Central memory CD8-positive, alpha-beta T cell (primary cell): ENCODE results near the gene CSNK1G3.
A peak's percentile ranks its signal among the peaks of the same experiment; 100 is the strongest.

Experiments used
- ATAC-seq: fragments of 150-1000 bp; cut with Tn5 transposase; replicated peaks from 2 replicates; pipeline ENCODE4 v1.10.0; 2022; ENCODE audit warnings: mild to moderate bottlenecking, moderate FRiP score, moderate number of reproducible peaks; ENCODE audit not compliant: poor library complexity, severe bottlenecking; ENCODE audit errors: extremely low read depth
- DNase-seq, 2 donors: peaks; one replicate each; pipeline ENCODE4 v3.0.0; 2021; ENCODE audit warnings: low spot score in 2 of 2
- H3K27ac Mint-ChIP-seq: one replicate; pipeline ENCODE4 v1.8.0; 2022; ENCODE audit warnings: low read depth, mild to moderate bottlenecking, moderate library complexity, mixed read lengths
- H3K27me3 Mint-ChIP-seq: one replicate; pipeline ENCODE4 v1.8.0; 2022; ENCODE audit warnings: mixed read lengths
- H3K36me3 Mint-ChIP-seq: one replicate; pipeline ENCODE4 v1.8.0; 2022; ENCODE audit warnings: mild to moderate bottlenecking, moderate library complexity, mixed read lengths; ENCODE audit not compliant: insufficient read depth
- H3K4me1 Mint-ChIP-seq: one replicate; pipeline ENCODE4 v1.8.0; 2022; ENCODE audit warnings: mixed read lengths
- H3K4me3 Mint-ChIP-seq: one replicate; pipeline ENCODE4 v1.8.0; 2022; ENCODE audit warnings: mild to moderate bottlenecking, moderate library complexity, mixed read lengths
- H3K9me3 Mint-ChIP-seq: one replicate; pipeline ENCODE4 v1.8.0; 2022; ENCODE audit warnings: mixed read lengths

CSNK1G3 gene

GRCh38 chr5:123639244-123639643 is 127.3 kb downstream of the CSNK1G3 start:
- no peaks in the 10 kb centered on the region for H3K4me1 Mint-ChIP-seq
- no peaks in the 10 kb centered on the region for H3K36me3 Mint-ChIP-seq
- ATAC-seq (no peak), DNase-seq (no peak)
- H3K27me3 Mint-ChIP-seq = peaks cover 36% of the 10 kb centered on the region
- H3K27ac Mint-ChIP-seq = no peak overlapping the region
- H3K9me3 Mint-ChIP-seq = peaks cover 5% of the 10 kb centered on the region
- H3K4me3 Mint-ChIP-seq = no peak overlapping the region

GRCh38 chr5:123645024-123645603 is 133.1 kb downstream of the CSNK1G3 start:
- Mint-ChIP-seq H3K9me3 (no peaks in the 10 kb centered on the region), H3K27ac (no peak overlapping the region), H3K4me3 (no peak overlapping the region), H3K4me1 (no peaks in the 10 kb centered on the region), H3K27me3 (peaks cover 57% of the 10 kb centered on the region), H3K36me3 (peaks cover 3% of the 10 kb centered on the region)
- ATAC-seq = no peak
- DNase-seq = no peak

GRCh38 chr5:123647066-123647465 is 135.1 kb downstream of the CSNK1G3 start:
- H3K4me3 Mint-ChIP-seq = no peak overlapping the region
- no peak for ATAC-seq
- H3K4me1 Mint-ChIP-seq = no peaks in the 10 kb centered on the region
- H3K36me3 Mint-ChIP-seq = peaks cover 3% of the 10 kb centered on the region
- H3K9me3 Mint-ChIP-seq = no peaks in the 10 kb centered on the region
- no peak for DNase-seq
- peaks cover 40% of the 10 kb centered on the region for H3K27me3 Mint-ChIP-seq
- H3K27ac Mint-ChIP-seq = no peak overlapping the region

GRCh38 chr5:123651234-123651633 is 139.3 kb downstream of the CSNK1G3 start:
- Mint-ChIP-seq H3K4me1 (no peaks in the 10 kb centered on the region), H3K4me3 (no peak overlapping the region), H3K9me3 (no peaks in the 10 kb centered on the region), H3K27me3 (peaks cover 47% of the 10 kb centered on the region), H3K36me3 (no peaks in the 10 kb centered on the region), H3K27ac (no peak overlapping the region)
- DNase-seq = no peak
- no peak for ATAC-seq

GRCh38 chr5:123659011-123659410 is 147.0 kb downstream of the CSNK1G3 start:
- H3K27me3 Mint-ChIP-seq = peaks cover 41% of the 10 kb centered on the region
- no peaks in the 10 kb centered on the region for H3K9me3 Mint-ChIP-seq
- H3K4me3 Mint-ChIP-seq = no peak overlapping the region
- DNase-seq = no peak
- ATAC-seq = no peak
- H3K27ac Mint-ChIP-seq = no peak overlapping the region
- H3K36me3 Mint-ChIP-seq = no peaks in the 10 kb centered on the region
- no peaks in the 10 kb centered on the region for H3K4me1 Mint-ChIP-seq

GRCh38 chr5:123659495-123659894 is 147.5 kb downstream of the CSNK1G3 start:
- Mint-ChIP-seq H3K36me3 (no peaks in the 10 kb centered on the region), H3K9me3 (no peaks in the 10 kb centered on the region), H3K4me3 (no peak overlapping the region), H3K4me1 (no peaks in the 10 kb centered on the region), H3K27ac (no peak overlapping the region), H3K27me3 (peaks cover 36% of the 10 kb centered on the region)
- DNase-seq = no peak
- ATAC-seq = no peak

GRCh38 chr5:123664961-123665360 is 153.0 kb downstream of the CSNK1G3 start:
- ATAC-seq = no peak
- no peak overlapping the region for H3K27ac Mint-ChIP-seq
- peaks cover 6% of the 10 kb centered on the region for H3K4me1 Mint-ChIP-seq
- H3K4me3 Mint-ChIP-seq = no peak overlapping the region
- DNase-seq = no peak
- peaks cover 2% of the 10 kb centered on the region for H3K36me3 Mint-ChIP-seq
- H3K27me3 Mint-ChIP-seq = peaks cover 45% of the 10 kb centered on the region
- H3K9me3 Mint-ChIP-seq = peaks cover 6% of the 10 kb centered on the region

- ATAC-seq = peak; percentile 52
- H3K4me1 Mint-ChIP-seq = peaks cover 6% of the 10 kb centered on the region
- H3K36me3 Mint-ChIP-seq = peaks cover 2% of the 10 kb centered on the region
- H3K4me3 Mint-ChIP-seq = no peak overlapping the region
- no peak overlapping the region for H3K27ac Mint-ChIP-seq
- peaks cover 6% of the 10 kb centered on the region for H3K9me3 Mint-ChIP-seq
- DNase-seq = no peak
- H3K27me3 Mint-ChIP-seq = peaks cover 37% of the 10 kb centered on the region
Observed at GRCh38 chr5:123665822-123666371, 153.9 kb downstream of the CSNK1G3 start.
